Measurements from ENCODE around the gene CBX6.

CBX6 gene

DNA sequence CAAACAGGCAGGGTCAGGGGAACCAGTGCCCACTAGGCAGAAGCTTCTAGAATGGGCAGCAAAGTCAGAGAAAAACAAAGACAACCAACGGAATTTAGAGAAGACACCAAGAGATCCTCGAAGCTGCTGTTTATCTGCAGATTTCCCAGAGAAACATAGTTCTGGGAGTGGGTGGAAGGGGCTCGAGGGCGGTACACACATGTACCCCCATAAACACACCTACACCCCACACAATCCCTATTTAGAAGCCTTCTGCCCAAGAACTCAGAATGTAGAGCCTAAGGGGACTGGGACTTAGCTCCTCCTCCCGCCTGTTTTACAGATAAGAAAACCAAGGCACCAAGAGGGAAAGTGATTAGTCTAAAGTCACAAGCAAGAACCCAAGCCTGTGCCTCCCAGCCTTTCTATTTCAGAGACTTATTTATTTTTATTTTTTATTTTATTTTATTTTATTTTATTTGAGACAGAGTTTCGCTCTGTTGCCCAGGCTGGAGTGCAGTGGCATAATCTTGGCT lies 34.5 kb downstream of the CBX6 start:
- DNase-seq: no peak

DNA sequence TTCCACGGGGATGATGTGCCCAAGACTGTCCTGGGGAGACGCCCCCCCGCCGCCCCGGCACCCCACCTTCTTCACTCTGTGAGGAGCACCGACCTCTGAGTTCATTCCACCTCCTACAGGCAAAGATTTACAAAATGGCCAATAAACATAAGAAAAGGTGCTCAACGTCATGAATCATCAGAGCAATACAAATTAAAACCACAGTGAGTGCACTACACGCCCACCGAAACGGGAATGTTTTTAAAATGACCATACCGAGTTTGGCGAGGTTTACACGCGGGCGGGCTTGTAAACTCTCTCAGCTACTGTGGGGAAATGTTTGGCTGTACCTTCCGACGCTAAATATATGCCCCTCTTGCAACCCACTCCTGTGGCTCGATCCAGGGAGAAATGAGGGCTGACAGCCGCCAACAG lies 36.1 kb downstream of the CBX6 start:
- DNase-seq: no peak

DNA sequence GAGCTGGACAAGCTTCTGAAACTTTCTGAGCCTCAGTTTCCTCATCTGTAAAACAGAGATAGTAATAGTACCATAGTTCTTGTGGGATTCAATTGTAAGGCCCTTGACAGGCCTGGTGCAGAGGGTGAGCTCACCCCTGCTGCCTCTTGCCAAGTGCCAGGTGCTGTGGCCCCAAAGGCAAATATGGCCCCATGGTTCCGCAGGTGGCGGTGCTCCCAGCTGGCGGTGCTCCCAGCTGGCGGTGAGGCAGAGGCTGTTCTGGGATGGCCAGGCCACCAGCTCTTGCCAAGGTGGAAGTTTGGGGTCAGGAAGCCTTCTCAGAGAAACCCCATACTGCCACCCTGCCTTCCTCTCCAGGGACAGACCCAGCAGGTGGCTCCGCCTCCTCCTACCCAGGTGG lies 37.0 kb downstream of the CBX6 start:
- no peak for DNase-seq

DNA sequence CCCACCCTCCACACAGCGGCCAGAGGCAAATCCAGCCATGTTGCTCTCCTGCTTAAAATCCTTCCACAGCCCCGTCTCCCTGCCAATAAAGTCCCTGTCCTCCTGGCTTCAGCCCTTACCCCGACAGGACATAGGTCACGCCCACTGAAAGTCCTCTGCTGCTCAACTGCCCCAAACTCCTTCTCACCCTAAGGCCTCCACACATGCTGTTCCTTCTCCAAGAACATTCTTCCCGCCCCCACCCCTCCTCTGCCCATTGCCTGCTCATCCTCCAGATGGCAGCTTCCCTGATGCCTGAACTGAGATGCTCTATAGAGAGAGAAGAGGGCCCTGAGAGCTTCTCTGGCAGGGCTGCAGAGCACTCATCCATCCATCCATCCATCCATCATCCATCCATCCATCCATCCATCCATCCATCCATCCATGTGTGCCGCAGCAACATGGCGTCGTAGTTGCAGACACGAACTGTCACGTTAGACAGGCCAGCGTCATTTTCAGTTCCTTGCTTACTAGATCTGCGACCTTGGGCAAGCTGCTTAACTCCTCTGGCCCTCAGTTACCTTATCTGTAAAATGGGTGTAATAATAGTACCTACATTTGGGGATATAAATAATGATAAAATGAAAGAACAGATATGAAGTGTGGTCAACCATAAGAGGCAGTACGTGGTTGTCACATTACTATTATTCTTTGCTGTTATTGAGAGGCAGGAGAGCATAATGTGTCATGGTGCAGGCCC lies 37.6 kb downstream of the CBX6 start:
- DNase-seq: no peak

DNA sequence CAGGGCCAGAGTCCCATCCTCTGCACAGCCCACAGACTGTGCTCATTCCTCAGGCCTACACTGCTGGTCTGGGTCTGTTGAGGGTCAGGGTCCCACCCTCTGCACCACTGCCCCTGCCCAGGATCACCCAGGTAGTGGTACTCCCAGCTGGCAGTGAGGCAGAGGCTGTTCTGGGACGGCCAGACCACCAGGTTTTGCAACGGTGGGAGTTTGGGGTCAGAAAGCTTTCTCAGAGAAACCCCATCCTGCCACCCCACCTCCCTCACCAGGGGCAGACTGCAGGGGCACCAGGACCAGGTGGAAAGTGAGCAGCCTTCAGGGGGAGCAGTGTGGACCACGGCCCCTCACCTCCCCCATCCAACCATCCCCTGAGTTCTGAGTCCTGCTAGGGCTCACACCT lies 39.0 kb downstream of the CBX6 start:
- DNase-seq: no peak

DNA sequence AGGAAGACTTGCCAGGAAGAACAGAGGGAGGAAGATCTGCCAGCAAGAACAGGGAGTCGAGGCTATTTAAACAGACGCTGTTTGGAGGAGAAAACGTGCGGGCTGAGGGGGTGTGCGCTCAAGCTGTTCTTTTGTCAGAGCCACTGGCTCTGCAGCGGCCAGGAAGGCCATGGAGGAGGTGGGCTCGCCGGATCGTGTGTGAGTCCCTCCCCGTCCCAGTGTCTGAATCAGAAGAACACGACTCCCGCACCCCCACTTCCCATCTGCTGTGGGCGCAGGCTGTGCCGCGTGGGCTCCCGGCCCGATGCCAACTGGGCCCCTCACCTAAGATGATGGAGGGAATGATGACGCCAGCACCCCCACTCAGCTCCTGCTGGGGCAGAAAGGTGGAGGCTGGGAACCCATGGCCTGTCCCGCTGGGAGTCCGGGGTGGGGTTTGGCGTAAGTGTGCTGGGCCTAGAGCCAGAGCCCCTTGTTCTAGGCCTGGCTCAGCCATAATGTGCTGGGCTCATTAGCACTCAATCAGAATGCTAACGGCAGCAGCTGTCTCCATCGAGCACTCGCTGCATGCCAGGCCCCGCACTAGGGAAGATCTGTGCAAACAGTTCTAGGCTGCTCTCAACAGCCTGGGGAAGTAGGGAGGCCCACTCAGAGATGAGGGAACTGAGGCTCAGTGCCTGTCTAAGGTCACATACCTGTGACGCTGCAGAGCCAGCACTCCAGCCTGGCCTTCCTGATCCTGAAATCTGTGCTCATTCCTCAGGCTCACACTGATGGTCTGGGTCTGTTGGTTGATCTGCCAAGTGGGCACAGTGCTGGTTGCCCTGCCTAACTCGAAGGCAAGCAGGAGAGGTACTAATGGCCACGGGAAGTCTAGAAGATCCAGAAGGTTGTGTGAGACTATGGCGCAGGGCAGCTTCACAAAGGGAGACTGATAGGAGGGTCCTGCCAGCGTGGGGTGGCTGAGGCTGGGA lies 39.7 kb downstream of the CBX6 start:
- DNase-seq: no peak

DNA sequence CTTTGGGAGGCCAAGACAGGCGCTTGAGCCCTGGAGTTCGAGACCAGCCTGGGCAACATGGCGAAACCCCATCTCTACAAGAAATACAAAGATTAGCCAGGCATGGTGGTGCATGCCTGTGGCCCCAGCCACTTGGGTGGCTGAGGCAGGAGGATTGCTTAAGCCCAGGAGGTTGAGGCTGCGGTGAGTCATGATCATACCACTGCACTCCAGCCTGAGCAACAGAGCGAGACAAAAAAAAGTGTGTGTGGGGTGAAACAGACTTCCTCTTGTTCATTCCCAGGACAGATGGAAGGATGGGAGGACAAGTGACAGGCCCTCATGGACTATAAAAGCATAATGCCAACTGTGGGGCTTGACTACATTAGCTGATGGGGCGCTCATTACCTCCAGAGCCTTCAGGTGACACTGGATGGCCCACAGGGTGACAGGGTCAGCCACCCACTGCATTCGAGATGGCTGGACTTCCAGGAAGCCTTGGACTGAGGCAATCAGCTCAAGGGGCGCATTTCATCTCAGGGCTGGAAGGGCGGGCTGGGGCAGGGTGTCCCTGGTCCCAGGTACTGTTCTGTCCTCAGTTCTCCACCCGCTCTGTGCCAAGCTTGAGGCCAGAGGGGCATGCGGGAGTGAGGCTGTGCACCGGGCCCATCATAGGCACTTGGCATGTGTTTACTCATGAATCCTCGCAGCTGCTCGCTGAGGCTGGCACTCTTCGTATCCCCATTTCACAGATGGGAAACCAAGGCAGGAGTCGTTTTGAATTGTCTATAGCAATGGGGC lies 40.7 kb downstream of the CBX6 start:
- DNase-seq: no peak

DNA sequence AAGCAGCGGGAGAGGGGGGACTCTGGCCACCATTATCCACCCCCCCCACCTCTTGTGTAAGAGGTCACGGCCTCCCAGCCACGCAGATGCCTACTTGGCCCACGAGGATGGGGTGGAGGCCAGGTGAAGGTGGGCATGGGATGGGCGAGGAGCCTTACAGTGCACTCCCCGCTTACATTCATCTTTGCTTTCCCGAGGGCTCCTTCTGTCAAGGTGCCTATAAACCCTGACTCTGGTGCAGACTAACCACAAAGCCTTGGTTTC lies 41.2 kb downstream of the CBX6 start:
- no peak for DNase-seq

DNA sequence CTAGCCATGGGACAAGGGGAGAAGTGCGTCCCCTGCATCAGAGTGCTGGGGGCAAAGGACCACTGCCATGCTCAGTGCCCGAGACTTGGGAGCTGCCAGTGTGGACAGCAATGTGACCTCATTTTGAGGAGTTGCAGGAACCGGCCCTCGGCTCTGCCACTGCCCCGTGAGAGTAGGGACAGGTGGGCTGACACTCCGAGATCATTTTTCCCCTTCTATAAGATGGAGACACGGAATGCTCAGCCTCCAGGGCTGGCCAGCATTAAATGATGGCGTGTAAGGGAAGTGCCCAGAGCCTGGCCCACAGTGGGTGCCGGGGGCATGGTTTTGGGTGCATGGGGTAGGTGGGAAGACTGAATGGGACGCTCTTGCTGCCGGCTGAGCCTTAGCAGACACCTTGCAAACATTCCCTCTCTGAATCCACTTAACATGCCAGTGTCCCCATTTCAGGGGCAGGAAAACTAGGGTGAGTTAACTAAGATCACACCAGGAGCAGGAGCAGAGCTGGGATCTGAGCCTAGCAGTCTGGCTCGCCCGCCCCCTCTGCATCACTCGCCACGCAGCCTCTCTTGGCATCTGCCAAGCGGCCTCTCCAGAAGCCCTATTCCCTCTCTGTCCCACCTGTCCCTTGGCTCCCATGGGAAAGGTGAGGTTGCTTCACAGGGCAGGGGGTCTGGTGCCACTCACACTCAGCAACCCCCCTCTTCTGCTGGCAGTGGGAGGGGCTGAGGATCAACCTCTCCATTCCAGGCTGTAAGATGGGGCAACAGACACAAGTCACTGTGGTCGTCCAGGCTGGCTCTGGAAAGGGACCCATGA lies 41.8 kb downstream of the CBX6 start:
- DNase-seq: no peak

DNA sequence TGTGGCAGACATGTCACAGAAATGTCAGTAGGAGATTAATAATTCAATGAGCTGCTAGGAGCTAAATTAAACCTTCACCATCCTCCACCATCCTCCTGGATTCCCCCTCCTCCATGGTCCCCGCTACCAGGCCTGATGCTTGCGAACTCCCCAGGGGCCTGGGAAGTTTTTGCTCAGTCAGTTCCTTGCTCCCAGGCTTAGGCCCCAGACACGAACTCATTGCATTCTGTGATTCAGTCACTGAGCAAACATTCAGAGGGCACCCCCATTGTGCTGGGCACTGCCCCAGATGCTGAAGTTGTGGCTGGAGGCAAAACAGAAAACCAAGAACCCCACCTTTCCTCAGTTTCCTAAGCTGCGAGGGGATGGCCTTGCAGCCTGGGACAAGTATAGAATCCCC lies 42.5 kb downstream of the CBX6 start:
- no peak for DNase-seq

DNA sequence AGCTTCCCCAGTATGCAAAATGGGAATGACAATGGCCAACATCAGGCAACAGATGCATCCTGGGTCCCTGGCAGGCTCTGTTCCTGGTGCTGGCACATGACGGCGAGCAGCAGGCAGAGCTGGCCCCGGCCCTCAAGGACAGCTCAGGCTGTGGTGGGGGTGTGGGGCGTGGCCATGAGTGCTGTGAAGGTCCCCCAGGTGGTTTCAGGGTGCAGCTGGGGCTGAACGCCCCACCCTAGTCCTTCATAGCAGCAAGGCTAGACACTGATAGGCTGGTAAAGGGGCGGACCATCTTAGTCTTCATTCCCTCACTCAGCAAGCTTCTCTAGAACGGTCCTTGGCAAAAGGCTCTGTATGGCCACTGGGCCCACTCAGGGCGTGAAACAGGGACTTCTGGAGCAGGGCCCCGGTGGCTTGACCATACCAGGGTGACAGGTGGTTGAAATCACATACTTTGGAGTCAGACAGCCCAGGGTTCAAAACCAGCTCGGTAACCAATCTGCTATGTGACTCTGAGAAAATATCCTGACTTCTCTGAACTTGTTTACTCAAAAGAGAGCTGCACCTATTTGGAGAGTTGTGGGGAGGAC lies 43.3 kb downstream of the CBX6 start:
- no peak for DNase-seq

DNA sequence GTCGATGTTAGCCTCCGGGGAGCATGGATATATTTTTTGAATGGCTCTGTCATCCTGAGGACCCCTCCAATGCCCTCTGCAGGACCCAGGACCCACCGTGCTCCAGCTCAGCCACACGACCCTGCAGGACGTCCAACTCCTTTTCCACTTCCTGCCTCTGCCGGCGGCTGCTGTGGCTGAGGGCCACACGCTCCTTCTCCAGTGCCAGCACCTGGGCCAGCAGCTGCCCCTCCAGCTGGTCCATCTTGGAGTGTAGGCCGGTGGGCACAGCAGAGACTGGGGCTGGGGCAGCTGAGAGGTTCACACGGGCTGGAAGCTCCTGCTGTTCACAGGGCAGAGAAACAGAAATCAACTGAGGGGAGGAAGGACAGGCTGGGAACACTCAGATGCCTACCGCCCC lies 43.8 kb downstream of the CBX6 start:
- DNase-seq: no peak

DNA sequence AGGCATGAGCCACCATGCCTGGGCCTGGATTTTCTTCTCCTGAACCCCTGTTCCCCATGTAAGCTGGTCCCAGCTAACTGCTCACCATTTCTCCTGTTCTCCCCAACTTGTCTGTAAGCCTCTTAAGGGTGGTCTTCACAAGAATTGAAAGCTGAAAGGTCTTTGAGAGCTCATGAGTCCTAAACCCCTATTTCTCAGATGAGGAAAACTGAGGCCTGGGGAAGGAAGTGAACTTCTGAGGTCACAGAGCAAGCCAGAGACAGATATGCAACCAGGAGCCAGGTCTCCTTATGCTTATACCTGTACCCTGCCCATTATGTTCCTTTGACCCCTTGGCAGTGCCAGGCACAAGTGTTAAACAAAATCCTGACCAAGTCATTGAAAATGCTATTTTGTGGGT lies 44.5 kb downstream of the CBX6 start:
- no peak for DNase-seq

DNA sequence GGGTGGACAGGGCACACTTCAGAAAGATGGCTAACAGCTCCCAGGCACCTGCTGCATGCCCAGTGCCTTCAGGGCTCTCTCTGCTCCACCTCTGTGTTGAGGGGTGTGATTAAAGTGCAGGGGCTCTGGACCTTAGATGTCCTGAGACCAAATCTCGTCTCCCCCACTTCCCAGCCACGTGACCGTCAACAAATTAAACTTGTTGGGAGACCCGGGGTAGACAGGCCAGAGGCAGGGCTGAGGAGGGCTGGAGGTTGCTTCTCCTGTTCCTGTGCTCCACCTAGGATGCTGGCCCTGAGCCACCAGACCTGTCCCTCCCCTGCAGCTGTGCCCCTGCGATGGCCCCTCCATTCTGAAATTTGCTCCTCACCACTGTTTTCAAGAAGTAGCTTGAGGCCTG lies 45.2 kb downstream of the CBX6 start:
- no peak for DNase-seq

DNA sequence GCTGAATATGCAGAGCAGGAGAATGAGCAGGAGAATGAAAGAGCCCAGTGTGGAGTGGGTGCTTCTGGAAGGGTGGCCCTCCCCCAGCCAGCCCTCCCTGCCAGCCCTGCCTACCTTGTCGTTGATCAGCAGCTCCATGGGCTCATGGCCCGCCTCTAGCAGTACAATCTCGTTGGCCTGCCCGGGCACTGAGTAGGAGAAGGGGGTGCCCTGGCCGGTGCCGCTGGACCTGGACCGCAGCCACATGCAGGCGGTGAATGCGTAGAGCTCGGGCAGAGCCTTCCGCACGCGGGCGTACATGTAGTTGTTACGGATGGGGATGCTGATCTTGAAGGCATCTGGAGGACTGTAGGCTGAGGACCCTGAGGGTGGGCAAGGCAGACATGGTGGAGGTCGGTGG lies 45.6 kb downstream of the CBX6 start:
- no peak for DNase-seq

DNA sequence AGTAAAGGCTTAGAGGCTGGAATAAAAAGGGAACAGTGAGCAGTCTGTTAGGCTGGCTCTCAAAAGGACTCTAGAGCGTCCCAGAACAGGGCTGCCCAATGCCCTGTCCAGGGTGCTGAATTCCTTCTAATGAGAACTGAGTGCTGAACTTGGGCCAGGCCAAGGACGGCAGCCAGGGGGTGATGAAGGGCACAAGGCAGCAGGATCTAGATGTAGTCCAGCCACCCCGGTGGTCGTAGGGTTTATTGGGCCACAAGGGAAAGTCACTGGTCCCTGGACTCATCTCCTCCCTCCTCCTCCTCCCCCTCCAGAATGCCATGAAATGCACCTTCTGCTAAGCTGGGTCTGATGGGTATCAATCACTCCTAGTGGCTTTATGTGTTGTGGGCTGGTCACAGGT lies 47.4 kb downstream of the CBX6 start:
- peak; percentile 10 to 22 for DNase-seq

DNA sequence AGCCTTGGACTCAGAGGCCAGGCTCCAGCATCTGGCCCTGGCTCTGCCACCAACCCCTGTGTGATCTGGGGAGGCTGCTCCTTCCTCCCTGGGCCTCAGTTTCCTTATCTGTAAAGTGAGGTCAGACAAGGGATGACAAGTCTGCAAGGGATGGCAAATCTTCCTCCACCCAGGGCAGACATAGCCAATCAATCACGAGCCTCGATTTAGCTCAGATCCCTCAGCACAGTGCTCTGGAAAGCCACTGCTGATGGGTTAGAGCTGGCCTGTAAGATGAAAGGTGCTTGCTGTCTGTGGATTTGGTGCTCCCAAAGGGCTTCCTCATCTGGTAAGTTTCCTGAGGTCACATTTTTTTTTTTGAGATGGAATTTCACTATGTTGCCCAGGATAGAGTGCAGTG lies 48.4 kb downstream of the CBX6 start:
- no peak for DNase-seq

DNA sequence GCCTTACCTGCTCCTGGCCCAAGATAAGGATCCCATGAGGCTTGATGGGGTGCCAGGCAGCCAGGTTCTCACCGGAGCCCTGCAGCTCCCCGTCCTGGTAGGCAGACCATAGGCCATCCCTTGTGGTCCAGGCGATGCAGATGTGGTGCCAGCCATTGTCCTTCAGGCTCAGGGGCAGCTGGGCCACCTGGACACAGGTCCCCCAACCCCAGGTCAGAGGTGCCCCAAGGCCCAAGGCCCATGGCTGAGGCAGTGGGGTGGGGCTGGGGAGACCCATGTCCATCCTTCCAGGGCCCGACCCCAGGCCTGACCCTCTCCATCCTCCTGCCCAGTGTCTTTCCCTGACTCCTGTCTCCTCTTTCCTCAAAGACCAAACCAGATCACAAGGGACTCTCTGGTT lies 48.9 kb downstream of the CBX6 start:
- DNase-seq: no peak

DNA sequence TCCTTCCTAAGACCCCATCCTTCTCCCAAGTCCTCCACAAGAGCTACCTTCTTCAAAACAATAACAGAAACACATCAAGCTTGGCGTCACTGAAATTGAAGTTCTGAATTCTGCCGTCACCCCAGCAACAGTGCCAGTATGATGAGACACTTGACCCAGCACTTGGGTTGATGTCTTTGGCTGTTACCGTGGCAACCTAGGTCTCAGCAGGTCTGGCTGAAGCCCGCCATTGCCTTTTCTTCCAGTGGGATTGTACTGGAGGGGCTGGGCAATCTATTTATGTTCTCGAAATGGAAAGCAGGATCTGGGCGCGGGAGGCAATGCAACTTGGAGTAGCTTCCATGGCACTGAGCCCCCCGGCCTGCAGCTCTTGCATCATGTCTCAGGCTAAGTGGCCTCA lies 52.0 kb downstream of the CBX6 start:
- DNase-seq: no peak

DNA sequence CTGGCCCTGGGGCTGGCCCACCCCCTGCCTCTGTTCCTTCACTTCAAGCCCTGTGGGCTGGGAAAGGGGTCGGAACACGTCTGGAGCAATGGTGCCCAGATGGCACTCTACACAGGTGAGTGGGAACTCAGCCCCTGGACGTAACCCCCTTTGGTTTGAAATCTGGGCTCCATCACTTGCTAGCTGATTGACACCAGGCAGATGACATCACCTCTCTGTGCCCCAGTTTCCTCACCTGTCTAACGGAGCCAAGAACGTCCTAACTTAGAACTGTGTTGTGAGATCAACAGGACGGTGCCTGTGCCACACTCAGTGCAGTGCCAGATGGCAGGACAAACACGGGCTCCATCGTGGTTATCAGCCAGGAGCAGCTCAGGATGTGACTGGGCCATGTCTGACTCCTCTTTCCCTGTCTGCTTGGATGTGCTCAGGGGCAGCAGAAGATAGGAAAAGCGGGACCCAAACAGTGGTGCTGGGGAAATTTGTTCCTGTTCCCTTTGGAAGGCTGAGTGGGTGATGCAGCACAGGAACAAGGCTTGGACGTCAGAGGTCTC lies 52.6 kb downstream of the CBX6 start:
- no peak for DNase-seq

DNA sequence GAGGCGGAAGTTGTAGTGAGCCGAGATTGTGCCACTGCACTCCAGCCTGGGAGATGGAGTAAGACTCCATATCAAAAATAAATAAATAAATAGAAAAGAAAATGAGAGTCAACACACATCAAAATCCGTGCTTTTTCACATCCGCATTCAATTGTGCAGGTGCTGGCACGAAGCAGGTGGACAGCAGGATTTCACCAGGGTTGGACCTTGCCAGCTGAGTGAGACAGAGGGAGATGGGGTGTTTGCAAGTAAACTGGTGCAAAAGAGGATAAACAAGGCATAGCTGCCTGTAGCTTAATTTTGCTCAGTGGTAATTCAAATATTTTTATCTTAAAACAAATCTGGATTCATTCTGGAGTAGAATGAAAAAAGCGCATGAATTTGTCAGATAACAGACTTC lies 54.8 kb downstream of the CBX6 start:
- DNase-seq: no peak

DNA sequence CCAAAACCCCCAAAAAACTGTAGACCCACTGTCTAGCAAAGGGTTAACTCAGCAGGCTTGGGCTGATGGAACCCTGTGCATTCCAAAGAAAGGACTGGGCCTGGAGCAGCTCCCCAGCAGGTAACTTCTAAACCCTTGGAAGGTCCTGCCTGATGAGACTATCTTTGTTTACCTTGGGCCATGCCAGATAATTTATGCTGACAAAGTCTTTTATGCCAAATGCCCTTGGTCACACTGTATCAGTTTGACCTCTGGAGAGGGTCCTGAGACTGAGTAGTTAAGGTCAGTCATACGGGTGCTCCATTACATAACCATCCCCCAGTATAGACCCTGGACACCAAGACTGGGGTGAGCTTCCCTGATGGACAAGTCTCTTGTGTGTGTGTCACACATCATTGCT lies 56.2 kb downstream of the CBX6 start:
- DNase-seq: no peak

All from CD4-positive, alpha-beta T cell treated with Interleukin-4 for 1 hour (primary cell).